ENCODE measurements around the gene C15orf39.

C15orf39 gene

GRCh38 chr15:75203908-75204263 lies 2.2 kb downstream of the C15orf39 start:
- Histone ChIP-seq H3K4me3 (ENCODE audit: low read length in 2 of 2) (peak overlapping the region; percentile 90 to 91), H3K27ac (ENCODE audit: low read depth in 2 of 2, low read length in 2 of 2) (peak overlapping the region; percentile 89 to 96), H3K36me3 (ENCODE audit: control insufficient read depth in 2 of 2, insufficient read depth in 2 of 2, low read length in 2 of 2) (peaks cover 30% of the 10 kb centered on the region in 2 donors), H3K9ac (ENCODE audit: low read depth in 1 of 2, low read length in 2 of 2) (peak overlapping the region; percentile 95 to 96), H3K9me3 (ENCODE audit: control insufficient read depth in 2 of 2, low read length in 2 of 2) (no peaks in the 10 kb centered on the region), H3K4me1 (ENCODE audit: control insufficient read depth in 2 of 2, insufficient read depth in 2 of 2, low read length in 2 of 2) (peaks cover 38 to 47% of the 10 kb centered on the region in 2 donors), H3K27me3 (ENCODE audit: control insufficient read depth in 2 of 2, insufficient read depth in 2 of 2, low read length in 2 of 2) (no peaks in the 10 kb centered on the region)

GRCh38 chr15:75204340-75205063 lies 2.8 kb downstream of the C15orf39 start:
- Histone ChIP-seq H3K27me3 (ENCODE audit: control insufficient read depth in 2 of 2, insufficient read depth in 2 of 2, low read length in 2 of 2) (no peaks in the 10 kb centered on the region), H3K9ac (ENCODE audit: low read depth in 1 of 2, low read length in 2 of 2) (peak overlapping the region; percentile 95 to 96), H3K36me3 (ENCODE audit: control insufficient read depth in 2 of 2, insufficient read depth in 2 of 2, low read length in 2 of 2) (peaks cover 36% of the 10 kb centered on the region in 2 donors), H3K4me3 (ENCODE audit: low read length in 2 of 2) (peak overlapping the region; percentile 90 to 91), H3K27ac (ENCODE audit: low read depth in 2 of 2, low read length in 2 of 2) (peak overlapping the region; percentile 89 to 96), H3K9me3 (ENCODE audit: control insufficient read depth in 2 of 2, low read length in 2 of 2) (no peaks in the 10 kb centered on the region), H3K4me1 (ENCODE audit: control insufficient read depth in 2 of 2, insufficient read depth in 2 of 2, low read length in 2 of 2) (peaks cover 31 to 44% of the 10 kb centered on the region in 2 donors)

- H3K36me3 ChIP-seq (ENCODE audit: control insufficient read depth in 2 of 2, insufficient read depth in 2 of 2, low read length in 2 of 2) = peaks cover 41% of the 10 kb centered on the region in 2 donors
- H3K27me3 ChIP-seq (ENCODE audit: control insufficient read depth in 2 of 2, insufficient read depth in 2 of 2, low read length in 2 of 2) = no peaks in the 10 kb centered on the region
- H3K9me3 ChIP-seq (ENCODE audit: control insufficient read depth in 2 of 2, low read length in 2 of 2) = no peaks in the 10 kb centered on the region
- H3K27ac ChIP-seq (ENCODE audit: low read depth in 2 of 2, low read length in 2 of 2) = no peak overlapping the region
- no peak overlapping the region for H3K4me3 ChIP-seq (ENCODE audit: low read length in 2 of 2)
- H3K9ac ChIP-seq (ENCODE audit: low read depth in 1 of 2, low read length in 2 of 2) = no peak overlapping the region
- H3K4me1 ChIP-seq (ENCODE audit: control insufficient read depth in 2 of 2, insufficient read depth in 2 of 2, low read length in 2 of 2) = peaks cover 29 to 42% of the 10 kb centered on the region in 2 donors
Measured at GRCh38 chr15:75205064-75205395, 3.3 kb downstream of the C15orf39 start.

- H3K9ac ChIP-seq (ENCODE audit: low read depth in 1 of 2, low read length in 2 of 2) = no peak overlapping the region
- no peaks in the 10 kb centered on the region for H3K9me3 ChIP-seq (ENCODE audit: control insufficient read depth in 2 of 2, low read length in 2 of 2)
- H3K36me3 ChIP-seq (ENCODE audit: control insufficient read depth in 2 of 2, insufficient read depth in 2 of 2, low read length in 2 of 2) = peaks cover 50 to 51% of the 10 kb centered on the region in 2 donors
- H3K4me1 ChIP-seq (ENCODE audit: control insufficient read depth in 2 of 2, insufficient read depth in 2 of 2, low read length in 2 of 2) = peaks cover 19 to 33% of the 10 kb centered on the region in 2 donors
- no peak overlapping the region for H3K27ac ChIP-seq (ENCODE audit: low read depth in 2 of 2, low read length in 2 of 2)
- no peak overlapping the region for H3K4me3 ChIP-seq (ENCODE audit: low read length in 2 of 2)
- no peaks in the 10 kb centered on the region for H3K27me3 ChIP-seq (ENCODE audit: control insufficient read depth in 2 of 2, insufficient read depth in 2 of 2, low read length in 2 of 2)
Measured at GRCh38 chr15:75206006-75206405, 4.3 kb downstream of the C15orf39 start.

- Histone ChIP-seq H3K4me1 (ENCODE audit: control insufficient read depth in 2 of 2, insufficient read depth in 2 of 2, low read length in 2 of 2) (peaks cover 14 to 28% of the 10 kb centered on the region in 2 donors), H3K36me3 (ENCODE audit: control insufficient read depth in 2 of 2, insufficient read depth in 2 of 2, low read length in 2 of 2) (peaks cover 59 to 61% of the 10 kb centered on the region in 2 donors), H3K9me3 (ENCODE audit: control insufficient read depth in 2 of 2, low read length in 2 of 2) (no peaks in the 10 kb centered on the region), H3K27me3 (ENCODE audit: control insufficient read depth in 2 of 2, insufficient read depth in 2 of 2, low read length in 2 of 2) (no peaks in the 10 kb centered on the region), H3K4me3 (ENCODE audit: low read length in 2 of 2) (no peak overlapping the region), H3K27ac (ENCODE audit: low read depth in 2 of 2, low read length in 2 of 2) (no peak overlapping the region), H3K9ac (ENCODE audit: low read depth in 1 of 2, low read length in 2 of 2) (no peak overlapping the region)
Measured at GRCh38 chr15:75206803-75207617, 5.3 kb downstream of the C15orf39 start.

- Histone ChIP-seq H3K4me3 (ENCODE audit: low read length in 2 of 2) (no peak overlapping the region), H3K27me3 (ENCODE audit: control insufficient read depth in 2 of 2, insufficient read depth in 2 of 2, low read length in 2 of 2) (no peaks in the 10 kb centered on the region), H3K27ac (ENCODE audit: low read depth in 2 of 2, low read length in 2 of 2) (no peak overlapping the region), H3K4me1 (ENCODE audit: control insufficient read depth in 2 of 2, insufficient read depth in 2 of 2, low read length in 2 of 2) (peaks cover 14 to 28% of the 10 kb centered on the region in 2 donors), H3K9ac (ENCODE audit: low read depth in 1 of 2, low read length in 2 of 2) (no peak overlapping the region), H3K9me3 (ENCODE audit: control insufficient read depth in 2 of 2, low read length in 2 of 2) (no peaks in the 10 kb centered on the region), H3K36me3 (ENCODE audit: control insufficient read depth in 2 of 2, insufficient read depth in 2 of 2, low read length in 2 of 2) (peaks cover 66 to 70% of the 10 kb centered on the region in 2 donors)
Measured at GRCh38 chr15:75207618-75208500, 6.2 kb downstream of the C15orf39 start.

- Histone ChIP-seq H3K4me1 (ENCODE audit: control insufficient read depth in 2 of 2, insufficient read depth in 2 of 2, low read length in 2 of 2) (peaks cover 6 to 20% of the 10 kb centered on the region in 2 donors), H3K27me3 (ENCODE audit: control insufficient read depth in 2 of 2, insufficient read depth in 2 of 2, low read length in 2 of 2) (no peaks in the 10 kb centered on the region), H3K9me3 (ENCODE audit: control insufficient read depth in 2 of 2, low read length in 2 of 2) (no peaks in the 10 kb centered on the region), H3K27ac (ENCODE audit: low read depth in 2 of 2, low read length in 2 of 2) (no peak overlapping the region), H3K36me3 (ENCODE audit: control insufficient read depth in 2 of 2, insufficient read depth in 2 of 2, low read length in 2 of 2) (peaks cover 71 to 76% of the 10 kb centered on the region in 2 donors), H3K9ac (ENCODE audit: low read depth in 1 of 2, low read length in 2 of 2) (no peak overlapping the region), H3K4me3 (ENCODE audit: low read length in 2 of 2) (no peak overlapping the region)
Measured at GRCh38 chr15:75208501-75209288, 7.0 kb downstream of the C15orf39 start.

GRCh38 chr15:75209289-75209676 lies 7.6 kb downstream of the C15orf39 start:
- peaks cover 71 to 78% of the 10 kb centered on the region in 2 donors for H3K36me3 ChIP-seq (ENCODE audit: control insufficient read depth in 2 of 2, insufficient read depth in 2 of 2, low read length in 2 of 2)
- H3K9ac ChIP-seq (ENCODE audit: low read depth in 1 of 2, low read length in 2 of 2) = no peak overlapping the region
- H3K27me3 ChIP-seq (ENCODE audit: control insufficient read depth in 2 of 2, insufficient read depth in 2 of 2, low read length in 2 of 2) = no peaks in the 10 kb centered on the region
- H3K27ac ChIP-seq (ENCODE audit: low read depth in 2 of 2, low read length in 2 of 2) = no peak overlapping the region
- no peak overlapping the region for H3K4me3 ChIP-seq (ENCODE audit: low read length in 2 of 2)
- H3K4me1 ChIP-seq (ENCODE audit: control insufficient read depth in 2 of 2, insufficient read depth in 2 of 2, low read length in 2 of 2) = peaks cover 0 to 14% of the 10 kb centered on the region in 2 donors
- no peaks in the 10 kb centered on the region for H3K9me3 ChIP-seq (ENCODE audit: control insufficient read depth in 2 of 2, low read length in 2 of 2)

GRCh38 chr15:75210811-75211230 lies 9.1 kb downstream of the C15orf39 start:
- no peak overlapping the region for H3K27ac ChIP-seq (ENCODE audit: low read depth in 2 of 2, low read length in 2 of 2)

More at GRCh38 chr15:75210811-75211230, 9.1 kb downstream of the C15orf39 start:
- Histone ChIP-seq H3K4me1 (ENCODE audit: control insufficient read depth in 2 of 2, insufficient read depth in 2 of 2, low read length in 2 of 2) (peaks cover 0 to 6% of the 10 kb centered on the region in 2 donors), H3K9ac (ENCODE audit: low read depth in 1 of 2, low read length in 2 of 2) (no peak overlapping the region), H3K27me3 (ENCODE audit: control insufficient read depth in 2 of 2, insufficient read depth in 2 of 2, low read length in 2 of 2) (no peaks in the 10 kb centered on the region), H3K9me3 (ENCODE audit: control insufficient read depth in 2 of 2, low read length in 2 of 2) (no peaks in the 10 kb centered on the region), H3K4me3 (ENCODE audit: low read length in 2 of 2) (no peak overlapping the region), H3K36me3 (ENCODE audit: control insufficient read depth in 2 of 2, insufficient read depth in 2 of 2, low read length in 2 of 2) (peaks cover 67 to 76% of the 10 kb centered on the region in 2 donors)

Measured in mucosa of rectum (tissue), 2 donors.